Neural progenitor cell (in vitro differentiated cells): ENCODE measurements around the gene TRAP1. TPM values are rescaled to one million over a fixed set of nuclear protein-coding genes. Genes with fewer than 3 reads are reported as not detected.

Experiments
- DNase-seq: peaks from one replicate; pipeline ENCODE4 v3.0.0-alpha.2; 2016; ENCODE audit warnings: low spot score
- H2AFZ ChIP-seq: fragments of 200-600 bp; sonication (generic); replicated peaks from 2 replicates; pipeline ENCODE4 v1.6.1; 2016; ENCODE audit warnings: antibody characterized with exemption
- H3F3A ChIP-seq: fragments of 200-600 bp; sonication (generic); 2 replicates; pipeline ENCODE4 v1.6.1; 2016; ENCODE audit warnings: antibody characterized with exemption, low read depth
- H3K27ac ChIP-seq: fragments of 200-600 bp; sonication (generic); 2 replicates; pipeline ENCODE4 v1.5.1; 2016; ENCODE audit warnings: mild to moderate bottlenecking
- H3K27me3 ChIP-seq: fragments of 200-600 bp; sonication (generic); 2 replicates; pipeline ENCODE4 v1.6.1; 2016; ENCODE audit warnings: mild to moderate bottlenecking, moderate library complexity
- H3K36me3 ChIP-seq: fragments of 200-600 bp; sonication (generic); 2 replicates; pipeline ENCODE4 v1.5.1; 2016
- H3K4me1 ChIP-seq: fragments of 200-600 bp; sonication (generic); 2 replicates; pipeline ENCODE4 v1.6.1; 2016; ENCODE audit warnings: mixed run types
- H3K4me2 ChIP-seq: fragments of 200-600 bp; sonication (generic); 2 replicates; pipeline ENCODE4 v1.6.1; 2016
- H3K4me3 ChIP-seq: fragments of 200-600 bp; sonication (generic); 2 replicates; pipeline ENCODE4 v1.5.1; 2016
- H3K79me2 ChIP-seq: fragments of 200-600 bp; sonication (generic); 2 replicates; pipeline ENCODE4 v1.6.1; 2016; ENCODE audit warnings: low read depth
- H3K9ac ChIP-seq: fragments of 200-600 bp; sonication (generic); 2 replicates; pipeline ENCODE4 v1.6.1; 2016
- H3K9me3 ChIP-seq: fragments of 200-600 bp; sonication (generic); 2 replicates; pipeline ENCODE4 v1.5.1; 2016; ENCODE audit warnings: low read depth
- H4K20me1 ChIP-seq: fragments of 200-600 bp; sonication (generic); 2 replicates; pipeline ENCODE4 v1.6.1; 2016; ENCODE audit warnings: low read depth
- H3K27ac Mint-ChIP-seq: 3 replicates; pipeline ENCODE4 v1.8.0; 2021; ENCODE audit warnings: mixed read lengths
- H3K27me3 Mint-ChIP-seq: 2 replicates; pipeline ENCODE4 v1.8.0; 2022; ENCODE audit warnings: low read depth, mild to moderate bottlenecking, inconsistent platforms, moderate library complexity, mixed read lengths; ENCODE audit not compliant: insufficient read depth
- H3K36me3 Mint-ChIP-seq: 3 replicates; pipeline ENCODE4 v1.8.0; 2021; ENCODE audit warnings: mixed read lengths
- H3K4me1 Mint-ChIP-seq: 3 replicates; pipeline ENCODE4 v1.8.0; 2021; ENCODE audit warnings: mixed read lengths
- H3K4me3 Mint-ChIP-seq: 3 replicates; pipeline ENCODE4 v1.8.0; 2021; ENCODE audit warnings: mild to moderate bottlenecking, moderate library complexity, mixed read lengths
- H3K9me3 Mint-ChIP-seq: 3 replicates; pipeline ENCODE4 v1.8.0; 2020; ENCODE audit warnings: mixed read lengths
- CTCF ChIP-seq: fragments of 200-600 bp; sonication (generic); IDR thresholded peaks from 2 replicates; pipeline ENCODE4 v1.5.1; 2017; ENCODE audit warnings: antibody characterized with exemption, mild to moderate bottlenecking
- EZH2 ChIP-seq: fragments of 200-600 bp; sonication (generic); IDR thresholded peaks from 2 replicates; pipeline ENCODE4 v1.6.1; 2017; ENCODE audit warnings: antibody characterized with exemption, mild to moderate bottlenecking, moderate library complexity
- EZH2phosphoT487 ChIP-seq: fragments of 200-600 bp; sonication (generic); IDR thresholded peaks from 2 replicates; pipeline ENCODE4 v1.6.1; 2017; ENCODE audit warnings: antibody characterized with exemption
- total RNA-seq: library from RNA; depleted of rRNA; stranded (reverse); fragments of >200 nt; gene quantifications from 2 replicates; pipeline ENCODE4 v1.2.3, GENCODE V29; 2015; ENCODE audit warnings: low replicate concordance

Gene TRAP1
- total RNA-seq, 1 donor from 2014 or later: 119 TPM

- Histone ChIP-seq H3K4me3 (no peak overlapping the region), H3F3A (peaks cover 32% of the 10 kb centered on the region), H3K79me2 (peaks cover 5% of the 10 kb centered on the region), H2AFZ (no peak overlapping the region), H3K9me3 (no peaks in the 10 kb centered on the region), H3K27ac (no peak overlapping the region), H3K4me1 (peaks cover 13% of the 10 kb centered on the region), H3K27me3 (no peaks in the 10 kb centered on the region), H3K9ac (no peak overlapping the region), H4K20me1 (peaks cover 56% of the 10 kb centered on the region), H3K36me3 (peaks cover 7% of the 10 kb centered on the region), H3K4me2 (no peak overlapping the region)
- Mint-ChIP-seq H3K4me1 (peaks cover 7% of the 10 kb centered on the region), H3K27me3 (peaks cover 3% of the 10 kb centered on the region), H3K4me3 (peak overlapping the region; percentile 7), H3K36me3 (peaks cover 49% of the 10 kb centered on the region), H3K27ac (no peak overlapping the region), H3K9me3 (no peaks in the 10 kb centered on the region)
- TF ChIP-seq CTCF (no peak), EZH2phosphoT487 (no peak), EZH2 (no peak)
- peak; percentile 70 for DNase-seq
These were observed 19.9 kb upstream of the TRAP1 start for GRCh38 chr16:3737181-3737580.

- Mint-ChIP-seq H3K27me3 (peaks cover 3% of the 10 kb centered on the region), H3K27ac (no peak overlapping the region), H3K4me1 (peaks cover 7% of the 10 kb centered on the region), H3K9me3 (no peaks in the 10 kb centered on the region), H3K36me3 (peaks cover 53% of the 10 kb centered on the region), H3K4me3 (no peak overlapping the region)
- Histone ChIP-seq H3F3A (peaks cover 32% of the 10 kb centered on the region), H3K9me3 (no peaks in the 10 kb centered on the region), H2AFZ (no peak overlapping the region), H3K4me3 (no peak overlapping the region), H3K4me2 (no peak overlapping the region), H4K20me1 (peaks cover 55% of the 10 kb centered on the region), H3K79me2 (peaks cover 5% of the 10 kb centered on the region), H3K27me3 (no peaks in the 10 kb centered on the region), H3K36me3 (peaks cover 7% of the 10 kb centered on the region), H3K4me1 (peaks cover 13% of the 10 kb centered on the region), H3K27ac (no peak overlapping the region), H3K9ac (no peak overlapping the region)
- TF ChIP-seq EZH2 (no peak), EZH2phosphoT487 (no peak), CTCF (no peak)
- DNase-seq: no peak
These were observed 18.8 kb upstream of the TRAP1 start for GRCh38 chr16:3736116-3736515.

GRCh38 chr16:3735541-3735940, 18.2 kb upstream of the TRAP1 start:
- Histone ChIP-seq H3K4me1 (peaks cover 13% of the 10 kb centered on the region), H3K79me2 (peaks cover 5% of the 10 kb centered on the region), H3K36me3 (peaks cover 7% of the 10 kb centered on the region), H4K20me1 (peaks cover 50% of the 10 kb centered on the region), H3K9me3 (no peaks in the 10 kb centered on the region), H3K27ac (no peak overlapping the region), H3K9ac (no peak overlapping the region), H2AFZ (no peak overlapping the region), H3K4me2 (no peak overlapping the region), H3K4me3 (no peak overlapping the region), H3K27me3 (no peaks in the 10 kb centered on the region), H3F3A (peaks cover 32% of the 10 kb centered on the region)
- Mint-ChIP-seq H3K9me3 (no peaks in the 10 kb centered on the region), H3K27ac (no peak overlapping the region), H3K27me3 (peaks cover 3% of the 10 kb centered on the region), H3K4me3 (no peak overlapping the region), H3K4me1 (peaks cover 7% of the 10 kb centered on the region), H3K36me3 (peaks cover 55% of the 10 kb centered on the region)
- TF ChIP-seq EZH2: no peak
- no peak for DNase-seq

GRCh38 chr16:3734758-3735221, 17.5 kb upstream of the TRAP1 start:
- no peaks in the 10 kb centered on the region for H3K9me3 Mint-ChIP-seq
- H3K27me3 ChIP-seq: no peaks in the 10 kb centered on the region
- no peak overlapping the region for H3K4me2 ChIP-seq
- H3K27ac ChIP-seq: no peak overlapping the region
- H3K27ac Mint-ChIP-seq: no peak overlapping the region
- no peak overlapping the region for H3K4me3 ChIP-seq
- H4K20me1 ChIP-seq: peaks cover 44% of the 10 kb centered on the region
- peaks cover 5% of the 10 kb centered on the region for H3K79me2 ChIP-seq
- no peak for DNase-seq
- no peaks in the 10 kb centered on the region for H3K9me3 ChIP-seq
- TF ChIP-seq CTCF: no peak
- no peak for TF ChIP-seq EZH2phosphoT487
- H3K36me3 Mint-ChIP-seq: peaks cover 58% of the 10 kb centered on the region
- peaks cover 3% of the 10 kb centered on the region for H3K27me3 Mint-ChIP-seq
- H3K4me3 Mint-ChIP-seq: no peak overlapping the region
- peaks cover 7% of the 10 kb centered on the region for H3K4me1 Mint-ChIP-seq
- H3K36me3 ChIP-seq: peaks cover 7% of the 10 kb centered on the region
- no peak overlapping the region for H2AFZ ChIP-seq
- H3K9ac ChIP-seq: no peak overlapping the region
- H3K4me1 ChIP-seq: peaks cover 13% of the 10 kb centered on the region
- H3F3A ChIP-seq: peaks cover 31% of the 10 kb centered on the region
